Occipital lobe (tissue), 3 donors: ENCODE data around the gene STX12. TPM values are rescaled to one million over a fixed set of nuclear protein-coding genes. Genes with fewer than 3 reads are reported as not detected.
"Not testable (repeated sequence)": the region's sequence is repeated elsewhere in the genome, so short reads cannot be mapped to it uniquely, and the experiment has no call there.

Experiments
- DNase-seq: peaks from one replicate; lab custom pipeline; 2025; lab: John Stamatoyannopoulos, UW
- small RNA-seq: library from RNA; depleted of rRNA; stranded (forward); fragments of <200 nt; gene quantifications from one replicate; pipeline ENCODE3, GENCODE V24; 2014
- total RNA-seq: library from RNA; depleted of rRNA; stranded (reverse); fragments of >200 nt; gene quantifications from one replicate; pipeline ENCODE4 v1.2.3, GENCODE V29; 2014

STX12 gene
- total RNA-seq, 1 donor from 2014 or later = 165 TPM

GRCh38 chr1:27865821-27866220, 92.8 kb downstream of the STX12 start:
- DNase-seq = no peak

GRCh38 chr1:27868556-27868931, 95.5 kb downstream of the STX12 start:
- DNase-seq = no peak

GRCh38 chr1:27868932-27869718, 96.1 kb downstream of the STX12 start:
- no peak for DNase-seq

- no peak for DNase-seq
Measured at GRCh38 chr1:27869719-27870085, 96.7 kb downstream of the STX12 start.

- not testable (repeated sequence) for DNase-seq
Measured at GRCh38 chr1:27871076-27871475, 98.1 kb downstream of the STX12 start.

GRCh38 chr1:27872059-27872801, 99.2 kb downstream of the STX12 start, which contains the start of gene THEMIS2:
THEMIS2 (plus strand) TSS chr1:27872544; CDS start chr1:27872572, 28 bp downstream.
- DNase-seq = peak; percentile 43

GRCh38 chr1:27872802-27873551, 100.0 kb downstream of the STX12 start:
- DNase-seq = no peak

GRCh38 chr1:27873671-27874384, 100.8 kb downstream of the STX12 start:
- DNase-seq = no peak

Small RNA genes lying within 50 kb of the gene (small RNA-seq; reads per million reads assigned to genes)
- gene AL020997.2 (not detected), gene RNU6-1245P (not detected), gene SCARNA1 (49.2 reads per million, percentile 95 among the genes with 10 or more reads in this experiment)

Other genes with a start within 250 kb of the STX12 start
- 11.9 TPM for gene AHDC1, start 169.1 kb upstream of the STX12 start, total RNA-seq
- 0.78 TPM for gene FGR, start 138.0 kb upstream of the STX12 start, total RNA-seq
- gene IFI6, start 101.0 kb upstream of the STX12 start, total RNA-seq = 34.5 TPM
- gene FAM76A, start 47.3 kb upstream of the STX12 start, total RNA-seq = 18.2 TPM
- 51.9 TPM for gene PPP1R8, start 57.6 kb downstream of the STX12 start, total RNA-seq
- gene THEMIS2, start 99.3 kb downstream of the STX12 start, total RNA-seq = 3.4 TPM
- 64.1 TPM for gene RPA2, start 141.4 kb downstream of the STX12 start, total RNA-seq
- gene SMPDL3B, start 161.8 kb downstream of the STX12 start, total RNA-seq = not detected
- gene XKR8, start 186.8 kb downstream of the STX12 start, total RNA-seq = 3.4 TPM